AG09309 (cell line): ENCODE measurements around the gene CEP83.

ENCODE experiments used
- DNase-seq: peaks from one replicate; pipeline ENCODE4 v3.0.0-alpha.2; 2010; ENCODE audit warnings: low read depth
- H3K4me3 ChIP-seq: 2 replicates; pipeline ENCODE4 v1.5.1; 2011; ENCODE audit warnings: mild to moderate bottlenecking, low read depth, low read length, moderate library complexity; ENCODE audit not compliant: control insufficient read depth
- CTCF ChIP-seq: IDR thresholded peaks from 2 replicates; pipeline ENCODE4 v1.5.1; 2011; ENCODE audit warnings: mild to moderate bottlenecking, low read depth, low read length, inconsistent platforms; ENCODE audit not compliant: insufficient read depth, control insufficient read depth; ENCODE audit errors: missing control alignments

Gene CEP83

DNA sequence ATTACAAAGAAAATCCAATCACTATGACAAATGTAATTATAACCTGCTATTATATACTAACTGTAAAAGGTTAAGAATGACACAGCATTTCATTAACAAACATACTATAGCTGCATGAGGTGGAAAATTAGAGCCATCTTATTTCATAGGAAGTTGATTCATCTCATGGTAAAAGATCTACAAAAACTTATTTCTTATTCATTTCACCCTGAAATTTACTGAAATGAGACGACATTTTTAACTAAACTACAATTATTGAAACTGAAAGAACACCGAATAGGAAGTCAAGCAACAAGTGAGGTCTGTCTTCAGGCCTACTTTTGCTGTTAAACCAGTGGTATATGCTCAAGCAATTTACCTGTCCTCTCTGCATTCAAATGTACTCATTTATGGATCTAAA lies 87.2 kb downstream of the CEP83 start:
- TF ChIP-seq CTCF = no peak
- no peak overlapping the region for H3K4me3 ChIP-seq
- no peak for DNase-seq

GRCh38 chr12:94362653-94363052 lies 97.0 kb downstream of the CEP83 start:
- no peak for TF ChIP-seq CTCF
- DNase-seq = no peak
- no peak overlapping the region for H3K4me3 ChIP-seq

DNA sequence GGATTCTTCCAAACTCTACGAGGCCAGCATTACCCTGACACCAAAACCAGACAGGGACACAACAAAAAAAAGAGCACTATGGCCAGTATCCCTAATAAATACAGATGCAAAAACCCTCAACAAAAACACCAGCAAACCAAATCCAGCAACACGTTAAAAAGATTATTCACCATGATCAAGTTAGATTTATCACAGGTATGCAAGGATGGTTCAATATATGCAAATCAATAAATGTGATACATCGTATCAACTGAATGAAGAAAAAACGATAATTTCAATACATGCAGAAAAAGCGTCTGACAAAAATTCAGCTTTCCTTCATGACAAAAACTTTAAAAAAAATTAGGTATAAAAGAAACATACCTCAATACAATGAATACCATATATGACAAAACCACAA lies 99.9 kb downstream of the CEP83 start:
- no peak overlapping the region for H3K4me3 ChIP-seq
- TF ChIP-seq CTCF = no peak
- no peak for DNase-seq

DNA sequence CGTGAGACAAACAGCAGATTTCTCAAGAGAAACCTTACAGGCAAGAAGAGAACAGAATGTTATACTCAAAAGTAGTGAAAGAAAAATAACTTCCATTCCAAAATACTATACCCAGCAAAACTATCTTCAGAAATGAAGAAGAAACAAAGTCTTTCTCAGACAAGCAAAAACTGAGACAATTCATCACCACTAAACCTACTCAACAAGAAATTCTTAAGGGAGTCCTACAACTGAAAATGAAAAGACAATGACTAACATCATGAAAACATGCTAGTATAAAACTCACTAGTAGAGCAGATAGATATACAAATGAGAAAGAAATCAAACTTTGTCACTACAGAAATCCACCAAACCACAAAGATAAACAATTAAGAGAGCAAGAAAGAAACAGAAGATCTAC lies 106.5 kb downstream of the CEP83 start:
- no peak for TF ChIP-seq CTCF
- no peak overlapping the region for H3K4me3 ChIP-seq

GRCh38 chr12:94340573-94340972 lies 119.1 kb downstream of the CEP83 start:
- H3K4me3 ChIP-seq = no peak overlapping the region
- TF ChIP-seq CTCF = no peak
- no peak for DNase-seq

More for the DNA sequence above, 106.5 kb downstream of the CEP83 start:
- DNase-seq = no peak

DNA sequence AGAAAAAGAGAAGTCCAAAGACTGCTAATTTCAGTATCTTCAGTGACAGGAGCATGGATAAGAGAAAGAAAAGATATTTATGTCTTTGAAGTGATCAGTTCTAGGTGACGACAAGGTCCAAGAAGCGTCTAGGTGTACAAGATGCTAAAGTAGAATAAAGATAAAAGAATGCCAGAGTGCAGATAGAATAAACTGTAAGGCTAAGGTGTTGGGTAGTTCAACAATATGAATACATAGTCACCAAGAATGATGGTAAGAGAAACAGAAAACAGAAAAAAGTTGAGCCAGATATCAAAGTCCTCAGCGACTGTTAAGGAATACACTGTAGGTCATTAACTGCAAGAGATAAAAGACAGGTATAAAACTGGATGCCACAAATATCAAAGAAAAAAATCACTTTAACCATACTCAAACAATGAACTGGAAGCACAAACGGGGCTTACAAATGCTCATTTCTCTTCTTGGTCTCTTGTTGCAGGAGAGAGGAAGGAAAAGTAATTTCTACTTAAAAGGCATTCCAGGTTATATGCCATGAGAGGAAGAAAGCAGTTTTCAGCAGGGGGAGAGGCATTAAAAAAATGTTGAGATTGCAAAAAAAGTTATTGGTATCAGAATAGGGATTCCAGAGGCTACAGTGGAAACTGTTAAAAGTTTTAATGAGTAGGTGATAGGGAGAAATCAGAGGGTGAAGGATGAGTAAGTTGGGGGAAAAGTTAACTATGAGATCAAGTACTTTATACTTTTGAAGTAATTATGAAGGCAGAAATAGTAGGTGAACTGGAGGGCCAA lies 121.5 kb downstream of the CEP83 start:
- no peak for TF ChIP-seq CTCF
- DNase-seq = no peak
- H3K4me3 ChIP-seq = no peak overlapping the region
